D721Med (cell line): ENCODE data around the gene PDS5A.
A peak's percentile ranks its signal among the peaks of the same experiment; 100 is the strongest.
"Not testable (repeated sequence)": the region's sequence is repeated elsewhere in the genome, so short reads cannot be mapped to it uniquely, and the experiment has no call there.

Experiments used
- DNase-seq: peaks from one replicate; pipeline ENCODE4 v3.0.0; 2011; ENCODE audit warnings: low spot score; ENCODE audit not compliant: insufficient read length
- FAIRE-seq: peaks from 2 replicates; lab custom pipeline; 2011; peaks lifted over from hg19 to GRCh38; lab: Jason Lieb, UNC
- TF ChIP-seq, protein P1 (sequence below): IDR thresholded peaks from 2 replicates; pipeline ENCODE4 v1.5.1; 2012; ENCODE audit warnings: mild to moderate bottlenecking, control low read depth; ENCODE audit not compliant: insufficient read depth; ENCODE audit errors: missing control alignments

PDS5A gene

DNA sequence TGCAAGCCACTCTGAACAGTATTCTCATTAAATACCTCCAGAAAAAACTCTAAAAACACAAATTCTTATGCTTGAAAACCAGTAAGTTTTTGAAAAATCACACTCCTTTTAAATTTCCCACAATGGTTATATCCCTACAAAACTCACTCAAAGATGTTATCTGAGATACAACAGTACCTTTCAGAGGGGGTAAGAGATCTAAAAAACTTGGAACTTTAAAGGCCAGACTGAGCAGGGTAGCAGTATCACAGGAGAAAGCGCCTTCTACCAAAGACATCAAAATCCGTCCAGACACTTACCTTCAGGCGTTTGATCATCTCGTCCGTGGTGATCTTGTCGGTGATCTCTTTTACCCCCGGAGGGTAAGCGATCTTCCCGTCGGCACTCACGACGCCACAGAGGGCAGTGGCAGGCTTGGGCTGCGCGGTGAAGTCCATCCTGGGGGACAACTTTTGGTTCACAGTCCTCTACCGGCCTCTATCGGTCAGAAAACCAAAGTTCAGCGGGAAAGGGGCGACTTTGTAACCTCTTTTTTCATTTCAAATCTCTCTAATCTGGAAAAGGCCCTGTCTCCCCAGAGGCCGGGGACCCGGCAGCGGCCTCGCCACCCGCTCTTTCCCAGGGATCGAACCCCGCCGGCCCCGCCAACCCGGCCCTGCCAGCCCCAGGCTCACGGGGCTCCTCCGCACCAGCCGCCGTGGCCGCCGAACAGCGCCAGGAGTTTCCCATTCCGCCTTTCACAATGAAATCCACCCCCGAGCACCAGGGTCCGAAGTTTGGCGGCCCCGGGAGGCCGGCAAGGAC lies 1.4 kb downstream of the PDS5A start:
- DNase-seq (no peak), FAIRE-seq (no peak)
- TF ChIP-seq, protein P1, sequence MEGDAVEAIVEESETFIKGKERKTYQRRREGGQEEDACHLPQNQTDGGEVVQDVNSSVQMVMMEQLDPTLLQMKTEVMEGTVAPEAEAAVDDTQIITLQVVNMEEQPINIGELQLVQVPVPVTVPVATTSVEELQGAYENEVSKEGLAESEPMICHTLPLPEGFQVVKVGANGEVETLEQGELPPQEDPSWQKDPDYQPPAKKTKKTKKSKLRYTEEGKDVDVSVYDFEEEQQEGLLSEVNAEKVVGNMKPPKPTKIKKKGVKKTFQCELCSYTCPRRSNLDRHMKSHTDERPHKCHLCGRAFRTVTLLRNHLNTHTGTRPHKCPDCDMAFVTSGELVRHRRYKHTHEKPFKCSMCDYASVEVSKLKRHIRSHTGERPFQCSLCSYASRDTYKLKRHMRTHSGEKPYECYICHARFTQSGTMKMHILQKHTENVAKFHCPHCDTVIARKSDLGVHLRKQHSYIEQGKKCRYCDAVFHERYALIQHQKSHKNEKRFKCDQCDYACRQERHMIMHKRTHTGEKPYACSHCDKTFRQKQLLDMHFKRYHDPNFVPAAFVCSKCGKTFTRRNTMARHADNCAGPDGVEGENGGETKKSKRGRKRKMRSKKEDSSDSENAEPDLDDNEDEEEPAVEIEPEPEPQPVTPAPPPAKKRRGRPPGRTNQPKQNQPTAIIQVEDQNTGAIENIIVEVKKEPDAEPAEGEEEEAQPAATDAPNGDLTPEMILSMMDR = peak; percentile 82

- TF ChIP-seq, protein P1 = no peak
- no peak for FAIRE-seq
- no peak for DNase-seq
Observed at GRCh38 chr4:39975488-39976089, 2.1 kb downstream of the PDS5A start.

DNA sequence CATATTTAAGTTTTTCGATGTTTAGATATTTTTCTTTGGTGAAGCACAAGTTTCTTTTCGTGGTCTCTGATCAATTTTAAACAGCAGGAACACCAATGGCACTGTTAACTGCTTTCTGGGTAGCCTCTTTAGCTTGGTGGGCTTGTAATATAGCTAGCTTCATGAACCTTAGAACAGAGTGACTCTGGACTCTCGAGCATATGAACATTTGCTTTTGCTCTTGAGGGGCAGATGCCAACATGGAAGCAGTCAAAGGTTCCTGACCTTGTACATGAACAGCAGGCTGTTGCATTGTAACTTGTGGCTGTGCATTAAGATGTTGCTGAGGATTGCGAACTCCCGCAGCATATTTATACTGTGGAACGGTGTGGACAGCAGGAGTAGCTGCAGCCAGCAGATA lies 4.7 kb downstream of the PDS5A start:
- DNase-seq, FAIRE-seq: not testable (repeated sequence)

- DNase-seq (no peak), FAIRE-seq (no peak)
- TF ChIP-seq, protein P1 = no peak
Observed at GRCh38 chr4:39970671-39971640, 6.8 kb downstream of the PDS5A start.

GRCh38 chr4:39963656-39964055 lies 14.1 kb downstream of the PDS5A start:
- DNase-seq = no peak
- TF ChIP-seq, protein P1 = no peak
- FAIRE-seq = no peak

DNA sequence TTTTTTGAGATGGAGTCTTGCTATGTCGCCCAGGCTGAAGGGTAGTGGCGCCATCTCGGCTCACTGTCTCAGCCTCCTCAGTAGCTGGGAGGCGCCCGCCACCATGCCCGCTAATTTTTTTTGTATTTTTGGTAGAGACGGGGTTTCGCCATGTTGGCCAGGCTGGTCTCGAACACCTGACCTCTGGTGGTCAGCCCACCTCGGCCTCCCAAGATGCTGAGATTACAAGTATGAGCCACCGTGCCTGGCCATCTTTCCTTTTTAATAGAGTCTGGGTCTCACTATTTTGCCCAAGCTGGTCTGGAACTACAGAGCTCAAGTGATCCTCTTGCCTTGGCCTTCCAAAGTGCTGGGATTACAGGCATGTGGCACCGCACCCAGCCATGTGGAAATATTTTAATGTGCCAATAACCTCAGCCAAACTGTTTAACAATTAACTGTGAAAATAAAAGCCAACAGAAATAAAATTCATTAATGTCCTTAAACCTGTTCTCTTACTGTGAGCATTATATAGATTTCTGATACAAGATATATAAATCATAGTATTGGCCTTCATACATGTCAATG lies 16.3 kb downstream of the PDS5A start:
- FAIRE-seq (no peak), DNase-seq (no peak)
- TF ChIP-seq, protein P1 = no peak
